Thyroid gland (tissue), 4 donors: ENCODE measurements around the gene CBR3. TPM values are rescaled to one million over a fixed set of nuclear protein-coding genes. Genes with fewer than 3 reads are reported as not detected.
"Not testable (repeated sequence)": the region's sequence is repeated elsewhere in the genome, so short reads cannot be mapped to it uniquely, and the experiment has no call there.

ENCODE experiments used
- DNase-seq, 2 donors: peaks; one replicate each; pipeline ENCODE4 v3.0.0-alpha.2; 2019
- H3K27ac ChIP-seq, 3 donors: fragments of 200-600 bp; sonication (generic); 1 replicate in 2 of 3; 2 replicates in 1 of 3; pipeline ENCODE4 v1.5.1; 2016 to 2019; ENCODE audit warnings: mild to moderate bottlenecking in 1 of 3, moderate library complexity in 1 of 3
- H3K27me3 ChIP-seq: fragments of 200-600 bp; sonication (generic); one replicate; pipeline ENCODE4 v1.5.1; 2019
- H3K36me3 ChIP-seq, 2 donors: fragments of 200-600 bp; sonication (generic); one replicate each; pipeline ENCODE4 v1.5.1; 2016 to 2019
- H3K4me1 ChIP-seq, 2 donors: fragments of 200-600 bp; sonication (generic); one replicate each; pipeline ENCODE4 v1.5.1; 2017 to 2019
- H3K4me3 ChIP-seq, 3 donors: fragments of 200-600 bp; sonication (generic); replicated peaks in 1 of 3; 1 replicate in 2 of 3; 2 replicates in 1 of 3; pipeline ENCODE4 v1.5.1; 2016; ENCODE audit warnings: mild to moderate bottlenecking in 1 of 3
- H3K9me3 ChIP-seq: fragments of 200-600 bp; sonication (generic); one replicate; pipeline ENCODE4 v1.5.1; 2017
- CTCF ChIP-seq, 6 experiments: fragments of 200-600 bp in 3 of 6; fragments of 450-650 bp in 3 of 6; sonication (generic) in 3 of 6; IDR thresholded peaks; one replicate each; pipeline ENCODE4 v1.5.1; 2016 to 2019; ENCODE audit warnings: antibody characterized with exemption in 6 of 6, mild to moderate bottlenecking in 2 of 6, inconsistent platforms in 1 of 6, moderate library complexity in 1 of 6
- POLR2A ChIP-seq, 2 donors: fragments of 450-650 bp; IDR thresholded peaks; one replicate each; pipeline ENCODE4 v1.6.1; 2017; ENCODE audit warnings: antibody characterized with exemption in 2 of 2, mild to moderate bottlenecking in 2 of 2, moderate library complexity in 1 of 2
- WGBS, 2 donors: methylation state at CpG; one replicate each; pipeline ENCODE4 v1.1.5; 2017; 5-methylcytosine and 5-hydroxymethylcytosine counted together
- intact Hi-C: fragments of 100-400 bp; cut with DNase I; formaldehyde crosslinking; loops from one replicate; pipeline ENCODE4 v1.15.1; 2023
- total RNA-seq, 4 donors: library from RNA; depleted of rRNA; stranded (reverse); fragments of >200 nt; gene quantifications; one replicate each; pipeline ENCODE4 v1.2.3, GENCODE V29; 2016

The CBR3 gene
- total RNA-seq, 4 donors from 2014 or later, result 5.0 to 23.6 (median 6.5) TPM

GRCh38 chr21:36096398-36097290 is 38.2 kb upstream of the CBR3 start:
- no peaks in the 10 kb centered on the region for H3K36me3 ChIP-seq
- H3K4me3 ChIP-seq, result no peak overlapping the region
- H3K9me3 ChIP-seq, result no peaks in the 10 kb centered on the region
- 61 to 84% methylated on average over 1 of the region's 1 CpG for WGBS, 2 donors
- DNase-seq, result no peak
- intact Hi-C loops, result no loop called here
- H3K27ac ChIP-seq, result no peak overlapping the region
- TF ChIP-seq POLR2A (IDR thresholded peaks at IDR 0.05) (no peak), CTCF (IDR thresholded peaks at IDR 0.05) (no peak)
- peaks cover 7 to 18% of the 10 kb centered on the region in 2 donors for H3K4me1 ChIP-seq
- no peaks in the 10 kb centered on the region for H3K27me3 ChIP-seq

DNA sequence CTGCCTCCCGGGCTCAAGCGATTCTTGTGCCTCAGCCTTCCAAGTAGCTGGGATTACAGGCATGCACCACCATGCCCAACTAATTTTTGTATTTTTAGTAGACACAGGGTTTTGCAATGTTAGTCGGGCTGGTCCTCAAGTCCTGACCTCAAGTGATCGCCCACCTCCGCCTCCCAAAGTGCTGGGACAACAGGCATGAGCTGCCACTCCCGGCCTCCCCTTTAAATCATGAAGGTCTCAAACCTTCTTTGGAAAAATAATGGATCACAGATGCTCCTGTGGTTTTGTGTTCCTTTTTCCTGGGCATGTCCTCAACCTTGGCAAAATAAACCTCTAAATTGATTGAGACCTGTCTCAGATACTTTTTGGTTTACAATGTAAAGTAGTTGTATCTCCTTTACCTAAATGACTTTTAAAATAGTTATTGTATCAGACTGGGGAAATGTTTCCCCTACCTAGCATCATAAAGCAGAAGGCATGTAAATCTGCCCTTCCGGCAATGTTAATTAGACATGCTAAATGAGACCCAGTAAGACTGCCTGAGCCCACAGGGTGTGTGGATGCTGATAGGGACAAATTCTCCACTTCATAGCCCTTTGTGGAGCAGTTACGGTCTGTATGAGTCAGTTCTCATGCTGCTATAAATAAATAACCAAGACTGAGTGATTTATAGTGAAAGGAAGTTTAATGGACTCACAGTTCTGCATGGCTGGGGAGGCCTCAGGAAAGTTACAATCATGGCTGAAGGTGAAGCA is 37.3 kb upstream of the CBR3 start:
- DNase-seq, result peak; percentile 23 to 31
- no peak overlapping the region for H3K4me3 ChIP-seq
- H3K4me1 ChIP-seq, result peaks cover 7 to 18% of the 10 kb centered on the region in 2 donors
- 66 to 69% methylated on average over 8 of the region's 8 CpGs for WGBS, 2 donors
- TF ChIP-seq POLR2A (IDR thresholded peaks at IDR 0.05) (no peak), CTCF (IDR thresholded peaks at IDR 0.05) (no peak)
- intact Hi-C loops, result no loop called here
- H3K9me3 ChIP-seq, result no peaks in the 10 kb centered on the region
- H3K27me3 ChIP-seq, result no peaks in the 10 kb centered on the region
- peak overlapping the region; percentile 33 to 77 (median 66) for H3K27ac ChIP-seq
- no peaks in the 10 kb centered on the region for H3K36me3 ChIP-seq

DNA sequence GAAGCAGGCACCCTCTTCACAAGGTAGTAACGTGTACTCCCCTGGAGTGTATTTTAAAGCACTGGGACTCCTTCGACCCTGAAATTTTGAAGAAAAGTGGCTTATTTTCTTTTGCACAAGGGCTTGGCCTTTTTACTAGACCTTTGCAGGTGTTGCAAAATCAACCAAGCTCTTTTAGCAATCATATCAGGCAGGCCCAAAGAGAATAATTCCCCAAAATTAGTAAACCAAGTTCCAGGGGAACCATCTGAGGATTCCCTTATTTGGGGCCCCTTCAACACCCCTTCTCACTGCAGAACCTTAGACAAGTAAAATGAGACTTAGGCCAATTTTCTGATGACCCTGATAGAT is 36.7 kb upstream of the CBR3 start:
- intact Hi-C loops, result no loop called here
- 36 to 41% methylated on average over 2 of the region's 2 CpGs for WGBS, 2 donors

DNA sequence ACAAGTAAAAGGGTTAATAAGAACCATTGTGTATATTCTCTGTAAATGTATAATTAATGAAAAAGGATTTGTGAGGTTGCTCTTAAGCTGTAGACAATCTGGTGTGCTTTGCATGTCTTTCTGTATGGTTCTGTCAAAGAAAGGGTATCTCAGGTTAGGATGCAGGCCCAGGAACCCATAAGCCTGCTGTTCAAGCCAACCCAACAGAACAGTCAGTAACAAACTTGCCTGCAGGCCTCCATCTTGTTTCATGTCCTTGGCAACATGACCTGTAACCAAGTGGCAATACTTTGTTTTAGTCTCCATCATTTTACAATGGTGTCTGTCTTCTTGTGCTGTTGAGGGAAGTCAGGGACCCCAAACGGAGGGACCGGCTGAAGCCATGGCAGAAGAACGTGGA is 35.9 kb upstream of the CBR3 start:
- H3K27me3 ChIP-seq, result no peaks in the 10 kb centered on the region
- no peak for DNase-seq
- peaks cover 7 to 18% of the 10 kb centered on the region in 2 donors for H3K4me1 ChIP-seq
- intact Hi-C loops, result no loop called here
- H3K27ac ChIP-seq, result no peak overlapping the region
- 98 to 100% methylated on average over 3 of the region's 3 CpGs for WGBS, 2 donors
- TF ChIP-seq CTCF (IDR thresholded peaks at IDR 0.05) (no peak), POLR2A (IDR thresholded peaks at IDR 0.05) (no peak)
- no peak overlapping the region for H3K4me3 ChIP-seq
- no peaks in the 10 kb centered on the region for H3K9me3 ChIP-seq
- H3K36me3 ChIP-seq, result no peaks in the 10 kb centered on the region

More for the DNA sequence above, 36.7 kb upstream of the CBR3 start:
- Histone ChIP-seq H3K4me1 (peaks cover 7 to 18% of the 10 kb centered on the region in 2 donors), H3K27me3 (no peaks in the 10 kb centered on the region), H3K36me3 (no peaks in the 10 kb centered on the region), H3K9me3 (no peaks in the 10 kb centered on the region), H3K27ac (peak overlapping the region; percentile 33 to 77 (median 66)), H3K4me3 (no peak overlapping the region)
- TF ChIP-seq POLR2A (IDR thresholded peaks at IDR 0.05) (no peak), CTCF (IDR thresholded peaks at IDR 0.05) (no peak)
- DNase-seq, result no peak

DNA sequence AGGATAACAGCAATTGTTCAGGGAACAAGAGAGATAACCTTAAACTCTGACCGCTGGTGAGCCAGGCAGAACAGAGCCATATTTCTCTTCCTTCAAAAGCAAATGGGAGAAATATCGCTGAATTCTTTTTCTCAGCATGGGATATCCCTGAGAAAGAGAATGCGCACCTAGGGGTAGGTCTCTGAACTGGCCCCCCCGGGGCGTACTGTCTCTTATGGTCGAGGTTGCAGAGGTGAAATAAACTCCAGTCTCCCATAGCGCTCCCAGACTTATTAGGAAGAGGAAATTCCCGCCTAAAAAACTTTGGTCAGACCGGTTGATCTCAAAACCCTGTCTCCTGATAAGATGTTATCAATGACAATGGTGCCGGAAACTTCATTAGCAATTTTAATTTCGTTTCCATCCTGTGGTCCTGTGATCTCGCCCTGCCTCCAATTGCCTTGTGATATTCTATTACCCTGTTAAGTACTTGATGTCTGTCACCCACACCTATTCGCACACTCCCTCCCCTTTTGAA is 35.1 kb upstream of the CBR3 start:
- H3K36me3 ChIP-seq, H3K27ac ChIP-seq, DNase-seq, H3K27me3 ChIP-seq, H3K4me3 ChIP-seq, H3K9me3 ChIP-seq, intact Hi-C loops: not testable (repeated sequence)
- 62 to 68% methylated on average over 13 of the region's 13 CpGs for WGBS, 2 donors
- peaks cover 7 to 23% of the 10 kb centered on the region in 2 donors for H3K4me1 ChIP-seq
